Psoas muscle (tissue), 8 donors: ENCODE results near the gene C1orf167. TPM values are rescaled to one million over a fixed set of nuclear protein-coding genes. Genes with fewer than 3 reads are reported as not detected.

Experiments
- ATAC-seq, 4 donors: fragments of 200-7000 bp; cut with Tn5 transposase; one replicate each; pipeline ENCODE4 v1.9.1; 2020; ENCODE audit warnings: moderate library complexity in 3 of 4, mild to moderate bottlenecking in 2 of 4
- DNase-seq, 2 donors: peaks; one replicate each; pipeline ENCODE4 v3.0.0-alpha.2; 2020
- H3K27ac ChIP-seq: fragments of 200-600 bp; one replicate; pipeline ENCODE4 v1.8.0; 2022
- H3K27me3 ChIP-seq, 3 donors: fragments of 200-600 bp in 1 of 3; one replicate each; pipeline versions ENCODE4 v1.6.1 to v1.8.0; 2013 to 2022; ENCODE audit warnings: low read length in 2 of 3, mild to moderate bottlenecking in 2 of 3, moderate library complexity in 1 of 3; ENCODE audit not compliant: insufficient read depth in 3 of 3
- H3K36me3 ChIP-seq, 2 donors: fragments of 200-600 bp in 1 of 2; one replicate each; pipeline versions ENCODE4 v1.6.1 to v1.8.0; 2013 to 2022; ENCODE audit warnings: low read depth in 1 of 2, mild to moderate bottlenecking in 1 of 2, moderate library complexity in 1 of 2; ENCODE audit not compliant: insufficient read depth in 1 of 2
- H3K4me1 ChIP-seq: fragments of 200-600 bp; one replicate; pipeline ENCODE4 v1.8.0; 2022
- H3K4me3 ChIP-seq: fragments of 200-600 bp; one replicate; pipeline ENCODE4 v1.8.0; 2022; ENCODE audit warnings: mild to moderate bottlenecking
- H3K9me3 ChIP-seq: fragments of 200-600 bp; one replicate; pipeline ENCODE4 v1.8.0; 2022
- CTCF ChIP-seq: fragments of 200-600 bp; IDR thresholded peaks from one replicate; pipeline ENCODE4 v1.8.0; 2022; ENCODE audit warnings: antibody characterized with exemption
- WGBS, 3 donors: extraction: QIAGEN DNeasy Blood & Tissue Kit; methylation state at CpG; one replicate each; pipeline versions ENCODE4 v1.1.6 to v1.1.7; 2013; 5-methylcytosine and 5-hydroxymethylcytosine counted together
- intact Hi-C, 2 donors: fragments of 100-400 bp; cut with DNase I; formaldehyde crosslinking; loops; one replicate each; pipeline versions ENCODE4 v1.11.0 to v1.14.2; 2022
- polyA plus RNA-seq, 3 donors: library from polyadenylated mRNA; stranded (reverse); fragments of 200-250 nt; gene quantifications; one replicate each; pipeline ENCODE4 v1.2.3, GENCODE V29; 2013
- total RNA-seq, 4 donors: library from RNA; stranded (reverse); fragmentation: NEBNext Ultra II Directional in 2 of 4; extraction: Animal tissue kit (Norgen Biotek cat#: 25700) in 2 of 4; gene quantifications; one replicate each; pipeline versions ENCODE4 v1.2.1 to v1.2.4, GENCODE V29; 2021 to 2023
- donor health status: healthy with polysubstance abuse.
- donor health status: DM: no; HTN: no; CAD: no; lungs with moderate emphysema.
- donor health status: Bipolar disorder and iron deficiency.
- donor health status: healthy.
- donor health status: DM: yes; HTN: yes; CAD: no.
- donor health status: DM: no; HTN: no; CAD: no.
- donor health status: DM: no; HTN: no; CAD: no.
- donor health status: DM: yes; HTN: yes; CAD: no.

C1orf167 gene
- total and polyA plus RNA-seq, 7 donors = 1.8 to 5.3 (median 2.5) TPM

GRCh38 chr1:11805422-11806306, 43.7 kb downstream of the C1orf167 start, which contains the start of the genes CLCN6 and MTHFR:
Gene CLCN6 (plus strand): TSS chr1:11806191. CDS start chr1:11806263, 72 bp downstream.
Gene MTHFR (minus strand): TSS chr1:11805964. CDS start chr1:11803116, 2,848 bp downstream.
- WGBS, 3 donors = 1% methylated on average over 49 to 72 of the region's 72 CpGs
- Histone ChIP-seq H3K27ac (peak within 1 kb of the TSS; percentile 99), H3K4me3 (peak within 1 kb of the TSS; percentile 93), H3K9me3 (no peaks in the 10 kb centered on the region), H3K27me3 (no peaks in the 10 kb centered on the region), H3K36me3 (peaks cover 3 to 42% of the 10 kb centered on the region in 2 donors), H3K4me1 (peaks cover 45% of the 10 kb centered on the region)
- intact Hi-C loops = loop anchor here in 1 of 2 donors (10.0 kb wide), 1 partner anchor 529 kb away; no protein-coding TSS in a partner anchor
- DNase-seq = peak; percentile 100
- no peak for TF ChIP-seq CTCF
- ATAC-seq = peak; percentile 85 to 90 (median 87)

DNA sequence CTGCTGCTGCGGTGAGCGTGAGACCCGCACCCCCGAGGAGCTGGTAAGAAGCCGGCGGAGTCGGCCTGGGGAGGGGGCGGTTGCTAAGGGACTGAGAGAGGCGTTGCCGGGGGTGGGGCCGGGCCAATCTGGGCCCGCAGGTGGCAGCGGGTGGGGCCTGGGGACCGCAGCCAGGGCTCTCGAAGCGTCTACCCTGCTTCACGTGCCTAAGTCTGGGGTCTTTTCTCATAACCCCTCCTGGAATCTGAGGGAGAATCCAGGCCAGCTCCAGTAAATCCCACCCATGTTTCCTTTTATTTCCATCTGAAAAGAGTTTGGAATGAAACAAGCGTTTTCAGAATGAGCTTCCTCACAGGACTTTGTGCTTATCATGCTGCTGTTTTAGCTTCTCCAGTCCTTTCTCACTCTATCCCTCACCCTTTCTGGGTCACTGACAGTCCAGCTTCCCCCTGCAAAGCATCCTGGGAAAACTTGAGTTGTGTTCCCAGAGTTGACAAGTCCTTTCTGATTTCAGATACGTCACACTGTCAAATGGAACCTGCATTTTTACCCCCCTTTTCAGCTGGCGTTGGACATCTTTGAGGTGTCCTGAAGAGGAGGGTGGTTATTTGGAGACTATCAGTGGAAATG, 44.4 kb downstream of the C1orf167 start:
- no peak for TF ChIP-seq CTCF
- 0 to 1% (median 1%) methylated on average over 17 to 20 of the region's 20 CpGs for WGBS, 3 donors
- ATAC-seq (peak; percentile 28 to 51 (median 40)), DNase-seq (no peak)
- peaks cover 41% of the 10 kb centered on the region for H3K4me1 ChIP-seq
- no peaks in the 10 kb centered on the region for H3K27me3 ChIP-seq
- H3K4me3 ChIP-seq = peak overlapping the region; percentile 93
- peaks cover 3 to 42% of the 10 kb centered on the region in 2 donors for H3K36me3 ChIP-seq
- H3K27ac ChIP-seq = peak overlapping the region; percentile 99
- intact Hi-C loops = loop anchor here in 1 of 2 donors (10.0 kb wide), 1 partner anchor 528 kb away; no protein-coding TSS in a partner anchor
- H3K9me3 ChIP-seq = no peaks in the 10 kb centered on the region

- no peak for ATAC-seq
- peaks cover 3 to 48% of the 10 kb centered on the region in 2 donors for H3K36me3 ChIP-seq
- WGBS, 3 donors = 56 to 65% (median 61%) methylated on average over 2 of the region's 2 CpGs
- no peak for TF ChIP-seq CTCF
- no peak for DNase-seq
- intact Hi-C loops = loop anchor here in 1 of 2 donors (10.0 kb wide), 1 partner anchor 528 kb away; no protein-coding TSS in a partner anchor
- H3K27ac ChIP-seq = peak overlapping the region; percentile 99
- H3K27me3 ChIP-seq = no peaks in the 10 kb centered on the region
- peak overlapping the region; percentile 93 for H3K4me3 ChIP-seq
- H3K4me1 ChIP-seq = peaks cover 39% of the 10 kb centered on the region
- no peaks in the 10 kb centered on the region for H3K9me3 ChIP-seq
Measured at GRCh38 chr1:11807133-11807532, 45.1 kb downstream of the C1orf167 start.

DNA sequence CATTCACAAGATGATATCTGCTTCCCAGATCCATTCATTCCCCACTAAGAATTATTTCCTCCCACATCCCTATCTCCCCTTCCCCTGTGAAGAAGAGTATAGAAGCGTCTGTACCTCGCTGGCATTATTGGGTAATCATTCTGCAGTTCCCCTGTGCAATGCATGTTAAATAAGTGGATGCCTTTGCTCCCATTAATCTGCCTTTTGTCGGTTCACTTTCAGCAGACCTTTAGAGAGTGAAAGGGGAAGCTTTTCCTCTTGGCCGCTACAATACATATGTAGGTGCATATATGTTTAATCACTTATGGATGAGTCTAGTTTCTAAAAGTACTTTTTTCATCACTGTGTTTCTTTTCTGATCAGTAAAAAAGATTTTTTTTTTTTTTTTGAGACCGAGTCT, 51.0 kb downstream of the C1orf167 start:
- intact Hi-C loops = no loop called here
- ATAC-seq (no peak), DNase-seq (no peak)
- no peaks in the 10 kb centered on the region for H3K9me3 ChIP-seq
- 89 to 93% (median 90%) methylated on average over 5 of the region's 5 CpGs for WGBS, 3 donors
- H3K36me3 ChIP-seq = peaks cover 5 to 82% of the 10 kb centered on the region in 2 donors
- TF ChIP-seq CTCF = no peak
- H3K4me3 ChIP-seq = no peak overlapping the region
- peaks cover 7% of the 10 kb centered on the region for H3K4me1 ChIP-seq
- no peak overlapping the region for H3K27ac ChIP-seq
- H3K27me3 ChIP-seq = no peaks in the 10 kb centered on the region
